H9 (cell line): ENCODE data around the gene PPA1. TPM values are rescaled to one million over a fixed set of nuclear protein-coding genes. Genes with fewer than 3 reads are reported as not detected.

Source experiments
- DNase-seq: peaks from one replicate; pipeline ENCODE4 v3.0.0-alpha.2; 2017
- H2AFZ ChIP-seq: one replicate; pipeline ENCODE4 v1.6.1; 2013; ENCODE audit warnings: mild to moderate bottlenecking, low read length, control low read depth, moderate library complexity
- H2AK5ac ChIP-seq: 2 replicates; pipeline ENCODE4 v1.6.1; 2013; ENCODE audit warnings: low read length, control low read depth, mixed read lengths; ENCODE audit not compliant: insufficient read length
- H2BK120ac ChIP-seq: one replicate; pipeline ENCODE4 v1.6.1; 2013; ENCODE audit warnings: low read depth, mild to moderate bottlenecking, low read length, control low read depth, inconsistent platforms; ENCODE audit not compliant: poor library complexity, severe bottlenecking
- H2BK12ac ChIP-seq: 2 replicates; pipeline ENCODE4 v1.6.1; 2013; ENCODE audit warnings: low read length, control low read depth, mixed read lengths, low read depth; ENCODE audit not compliant: insufficient read length
- H2BK15ac ChIP-seq: 2 replicates; pipeline ENCODE4 v1.6.1; 2013; ENCODE audit warnings: low read depth, low read length, control low read depth
- H2BK20ac ChIP-seq: one replicate; pipeline ENCODE4 v1.6.1; 2013; ENCODE audit warnings: low read depth, mild to moderate bottlenecking, low read length, control low read depth, inconsistent platforms; ENCODE audit not compliant: poor library complexity, severe bottlenecking
- H2BK5ac ChIP-seq: 2 replicates; pipeline ENCODE4 v1.6.1; 2013; ENCODE audit warnings: low read length, control low read depth, mixed read lengths; ENCODE audit not compliant: insufficient read length
- H3K14ac ChIP-seq: 2 replicates; pipeline ENCODE4 v1.6.1; 2013; ENCODE audit warnings: low read length, control low read depth; ENCODE audit not compliant: insufficient read depth
- H3K18ac ChIP-seq: 2 replicates; pipeline ENCODE4 v1.6.1; 2013; ENCODE audit warnings: low read depth, mild to moderate bottlenecking, mixed read lengths, low read length, control low read depth; ENCODE audit not compliant: insufficient read length
- H3K23ac ChIP-seq: 2 replicates; pipeline ENCODE4 v1.6.1; 2013; ENCODE audit warnings: low read length, control low read depth, mixed read lengths, low read depth; ENCODE audit not compliant: insufficient read length
- H3K23me2 ChIP-seq: 2 replicates; pipeline ENCODE4 v1.6.1; 2013; ENCODE audit warnings: low read depth, mild to moderate bottlenecking, mixed read lengths, low read length, control low read depth; ENCODE audit not compliant: insufficient read length, poor library complexity, severe bottlenecking
- H3K27ac ChIP-seq: 2 replicates; pipeline ENCODE4 v1.5.1; 2013; ENCODE audit warnings: low read length, control low read depth, mixed read lengths, low read depth; ENCODE audit not compliant: insufficient read length
- H3K27me3 ChIP-seq: 2 replicates; pipeline ENCODE4 v1.6.1; 2013; ENCODE audit warnings: low read length, control low read depth, inconsistent platforms; ENCODE audit not compliant: insufficient read depth
- H3K4ac ChIP-seq: 2 replicates; pipeline ENCODE4 v1.6.1; 2013; ENCODE audit warnings: low read depth, mild to moderate bottlenecking, control low read depth, inconsistent platforms, low read length, moderate library complexity
- H3K4me1 ChIP-seq: 2 replicates; pipeline ENCODE4 v1.6.1; 2013; ENCODE audit warnings: low read length, control low read depth, inconsistent platforms; ENCODE audit not compliant: insufficient read depth
- H3K4me2 ChIP-seq: 2 replicates; pipeline ENCODE4 v1.6.1; 2013; ENCODE audit warnings: low read length, control low read depth, mixed read lengths; ENCODE audit not compliant: insufficient read length, insufficient read depth
- H3K56ac ChIP-seq: 2 replicates; pipeline ENCODE4 v1.6.1; 2013; ENCODE audit warnings: low read depth, mild to moderate bottlenecking, mixed read lengths, low read length, control low read depth; ENCODE audit not compliant: insufficient read length
- H3K79me1 ChIP-seq: 2 replicates; pipeline ENCODE4 v1.6.1; 2013; ENCODE audit warnings: low read depth, mild to moderate bottlenecking, moderate library complexity, low read length, control low read depth, inconsistent platforms; ENCODE audit not compliant: insufficient read depth, poor library complexity, severe bottlenecking
- H3K79me2 ChIP-seq: 2 replicates; pipeline ENCODE4 v1.6.1; 2013; ENCODE audit warnings: low read length, control low read depth, inconsistent platforms; ENCODE audit not compliant: insufficient read depth
- H3K9ac ChIP-seq: 2 replicates; pipeline ENCODE4 v1.6.1; 2013; ENCODE audit warnings: low read length, control low read depth, mixed read lengths; ENCODE audit not compliant: insufficient read length; ENCODE audit errors: extremely low read depth
- H3K9me3 ChIP-seq: one replicate; pipeline ENCODE4 v1.6.1; 2013; ENCODE audit warnings: low read depth, low read length, inconsistent platforms; ENCODE audit not compliant: control insufficient read depth
- H3T11ph ChIP-seq: one replicate; pipeline ENCODE4 v1.6.1; 2013; ENCODE audit warnings: mild to moderate bottlenecking, low read length, control low read depth, inconsistent platforms
- H4K20me1 ChIP-seq: one replicate; pipeline ENCODE4 v1.6.1; 2013; ENCODE audit not compliant: control insufficient read depth, insufficient read length, insufficient read depth
- H4K5ac ChIP-seq: 2 replicates; pipeline ENCODE4 v1.6.1; 2013; ENCODE audit warnings: low read depth, mild to moderate bottlenecking, mixed read lengths, low read length, control low read depth; ENCODE audit not compliant: insufficient read length
- H4K8ac ChIP-seq: replicated peaks from 2 replicates; pipeline ENCODE4 v1.6.1; 2013; ENCODE audit warnings: low read length, control low read depth, mixed read lengths, low read depth; ENCODE audit not compliant: insufficient read length
- H4K91ac ChIP-seq: 2 replicates; pipeline ENCODE4 v1.6.1; 2013; ENCODE audit warnings: low read depth, mild to moderate bottlenecking, moderate library complexity, mixed read lengths, low read length, control low read depth; ENCODE audit not compliant: insufficient read length
- H3K27ac Mint-ChIP-seq, 3 experiments: 2 replicates in 2 of 3; 3 replicates in 1 of 3; pipeline ENCODE4 v1.8.0; 2020 to 2021; ENCODE audit warnings: mixed read lengths in 3 of 3, mild to moderate bottlenecking in 1 of 3, moderate library complexity in 1 of 3
- H3K27me3 Mint-ChIP-seq: 2 replicates; pipeline ENCODE4 v1.8.0; 2021; ENCODE audit warnings: low read depth, mild to moderate bottlenecking, moderate library complexity, mixed read lengths
- H3K36me3 Mint-ChIP-seq, 3 experiments: 2 replicates in 2 of 3; 3 replicates in 1 of 3; pipeline ENCODE4 v1.8.0; 2020 to 2021; ENCODE audit warnings: low read depth in 3 of 3, mixed read lengths in 3 of 3; ENCODE audit not compliant: insufficient read depth in 1 of 3
- H3K4me1 Mint-ChIP-seq, 2 experiments: 2 replicates each; pipeline ENCODE4 v1.8.0; 2020; ENCODE audit warnings: mixed read lengths in 2 of 2
- H3K4me3 Mint-ChIP-seq, 2 experiments: 2 replicates in 1 of 2; 3 replicates in 1 of 2; pipeline ENCODE4 v1.8.0; 2020 to 2021; ENCODE audit warnings: mild to moderate bottlenecking in 2 of 2, mixed read lengths in 2 of 2, moderate library complexity in 1 of 2
- H3K9me3 Mint-ChIP-seq, 2 experiments: 2 replicates in 1 of 2; 3 replicates in 1 of 2; pipeline ENCODE4 v1.8.0; 2020; ENCODE audit warnings: mild to moderate bottlenecking in 2 of 2, mixed read lengths in 2 of 2, moderate library complexity in 1 of 2
- WGBS: extraction: QIAGEN DNeasy Blood & Tissue Kit; methylation state at CpG from one replicate; pipeline ENCODE4 v1.1.7; 2013; ENCODE audit warnings: missing lambda C conversion rate, low lambda C conversion rate, mixed read lengths; ENCODE audit not compliant: insufficient read length; ENCODE audit errors: extremely low coverage; 5-methylcytosine and 5-hydroxymethylcytosine counted together
- total RNA-seq: library from RNA; stranded (reverse); gene quantifications from 2 replicates; pipeline ENCODE4 v1.2.1, GENCODE V29; 2021
- TF ChIP-seq, protein P1 (sequence below): fragments of 200-600 bp; sonication (generic); conservative IDR thresholded peaks from 3 replicates; pipeline ENCODE4 v1.8.0; 2021; ENCODE audit warnings: antibody characterized with exemption, mild to moderate bottlenecking

Gene PPA1
- total RNA-seq, 1 experiment from 2014 or later = 115 TPM

DNA sequence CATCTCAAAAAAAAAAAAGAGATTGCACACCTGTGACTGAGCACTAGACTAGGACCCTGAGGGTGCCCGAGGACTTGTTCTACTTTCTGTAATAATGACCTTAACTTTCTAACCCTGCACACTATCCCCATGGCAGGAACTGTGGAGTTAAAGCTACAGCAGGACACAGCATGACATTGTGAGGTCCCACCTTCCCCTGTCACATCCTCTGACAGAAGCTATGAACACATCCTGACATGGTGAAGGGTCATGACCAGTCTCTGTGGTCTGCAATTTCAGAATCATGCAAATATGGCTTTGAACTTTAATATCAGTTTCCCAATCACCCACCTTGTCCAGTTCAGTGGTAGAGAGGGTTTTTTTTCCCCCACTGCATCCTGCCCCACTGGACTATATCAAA, 44.5 kb downstream of the PPA1 start:
- Histone ChIP-seq H3K79me1 (no peaks in the 10 kb centered on the region), H3K9ac (no peak overlapping the region), H3K23ac (no peak overlapping the region), H4K5ac (no peak overlapping the region), H3K27ac (no peak overlapping the region), H3K27me3 (no peaks in the 10 kb centered on the region), H2BK5ac (no peak overlapping the region), H2BK120ac (no peak overlapping the region), H3K79me2 (no peaks in the 10 kb centered on the region), H2BK12ac (no peak overlapping the region), H2AK5ac (no peak overlapping the region), H2BK20ac (no peak overlapping the region), H4K20me1 (no peaks in the 10 kb centered on the region), H3K4ac (no peak overlapping the region), H3K23me2 (no peaks in the 10 kb centered on the region), H2BK15ac (no peak overlapping the region), H3K14ac (no peak overlapping the region), H4K91ac (no peak overlapping the region), H3K4me1 (no peaks in the 10 kb centered on the region), H3K18ac (no peak overlapping the region), H4K8ac (no peak overlapping the region), H2AFZ (no peak overlapping the region), H3K56ac (no peak overlapping the region), H3T11ph (no peak overlapping the region), H3K4me2 (no peak overlapping the region), H3K9me3 (no peaks in the 10 kb centered on the region)
- Mint-ChIP-seq H3K4me1 (no peaks in the 10 kb centered on the region), H3K27me3 (peaks cover 23% of the 10 kb centered on the region), H3K27ac (peak overlapping the region in 1 of 3 experiments; percentile 74; a peak in 1 of 7 replicates), H3K36me3 (no peaks in the 10 kb centered on the region), H3K9me3 (no peaks in the 10 kb centered on the region), H3K4me3 (no peak overlapping the region)
- TF ChIP-seq, protein P1, sequence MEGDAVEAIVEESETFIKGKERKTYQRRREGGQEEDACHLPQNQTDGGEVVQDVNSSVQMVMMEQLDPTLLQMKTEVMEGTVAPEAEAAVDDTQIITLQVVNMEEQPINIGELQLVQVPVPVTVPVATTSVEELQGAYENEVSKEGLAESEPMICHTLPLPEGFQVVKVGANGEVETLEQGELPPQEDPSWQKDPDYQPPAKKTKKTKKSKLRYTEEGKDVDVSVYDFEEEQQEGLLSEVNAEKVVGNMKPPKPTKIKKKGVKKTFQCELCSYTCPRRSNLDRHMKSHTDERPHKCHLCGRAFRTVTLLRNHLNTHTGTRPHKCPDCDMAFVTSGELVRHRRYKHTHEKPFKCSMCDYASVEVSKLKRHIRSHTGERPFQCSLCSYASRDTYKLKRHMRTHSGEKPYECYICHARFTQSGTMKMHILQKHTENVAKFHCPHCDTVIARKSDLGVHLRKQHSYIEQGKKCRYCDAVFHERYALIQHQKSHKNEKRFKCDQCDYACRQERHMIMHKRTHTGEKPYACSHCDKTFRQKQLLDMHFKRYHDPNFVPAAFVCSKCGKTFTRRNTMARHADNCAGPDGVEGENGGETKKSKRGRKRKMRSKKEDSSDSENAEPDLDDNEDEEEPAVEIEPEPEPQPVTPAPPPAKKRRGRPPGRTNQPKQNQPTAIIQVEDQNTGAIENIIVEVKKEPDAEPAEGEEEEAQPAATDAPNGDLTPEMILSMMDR = no peak
- no peak for DNase-seq
- no CpG with 5 or more reads among the region's 1 CpG for WGBS
